Tibial nerve (tissue), 4 donors: ENCODE results near the gene YARS1. TPM values are rescaled to one million over a fixed set of nuclear protein-coding genes. Genes with fewer than 3 reads are reported as not detected.

Experiments
- DNase-seq, 2 donors: peaks; one replicate each; pipeline ENCODE4 v3.0.0-alpha.2; 2019; ENCODE audit warnings: low spot score in 2 of 2
- H3K27ac ChIP-seq, 4 donors: fragments of 200-600 bp; sonication (generic) in 3 of 4; one replicate each; pipeline ENCODE4 v1.5.1; 2017 to 2019; ENCODE audit warnings: mild to moderate bottlenecking in 1 of 4
- H3K27me3 ChIP-seq, 2 donors: fragments of 200-600 bp; sonication (generic) in 1 of 2; one replicate each; pipeline versions ENCODE4 v1.5.1 to v1.6.0; 2017 to 2019
- H3K36me3 ChIP-seq, 3 donors: fragments of 200-600 bp; sonication (generic); one replicate each; pipeline ENCODE4 v1.5.1; 2018 to 2019
- H3K4me1 ChIP-seq, 4 donors: fragments of 200-600 bp; sonication (generic) in 3 of 4; one replicate each; pipeline ENCODE4 v1.5.1; 2017 to 2019
- H3K4me3 ChIP-seq, 4 donors: fragments of 200-600 bp; sonication (generic) in 3 of 4; one replicate each; pipeline ENCODE4 v1.5.1; 2017 to 2019; ENCODE audit warnings: mild to moderate bottlenecking in 1 of 4, moderate library complexity in 1 of 4
- H3K9me3 ChIP-seq, 4 donors: fragments of 200-600 bp; sonication (generic) in 3 of 4; one replicate each; pipeline ENCODE4 v1.5.1; 2017 to 2019
- EP300 ChIP-seq, 2 donors: sonication (generic); formaldehyde crosslinking; IDR thresholded peaks; one replicate each; pipeline ENCODE4 v1.6.1; 2017; ENCODE audit warnings: antibody characterized with exemption in 2 of 2, mild to moderate bottlenecking in 1 of 2
- POLR2A ChIP-seq, 2 donors: fragments of 450-650 bp; IDR thresholded peaks; one replicate each; pipeline ENCODE4 v1.6.1; 2017; ENCODE audit warnings: antibody characterized with exemption in 2 of 2, mild to moderate bottlenecking in 2 of 2, moderate library complexity in 2 of 2
- WGBS, 2 donors: methylation state at CpG; one replicate each; pipeline ENCODE4 v1.1.5; 2018; 5-methylcytosine and 5-hydroxymethylcytosine counted together
- total RNA-seq, 4 donors: library from RNA; depleted of rRNA; stranded (reverse); fragments of >200 nt; gene quantifications; one replicate each; pipeline ENCODE4 v1.1.0, GENCODE V29; 2016
- TF ChIP-seq, protein P1 (sequence below), 5 experiments: fragments of 200-600 bp in 3 of 5; fragments of 450-650 bp in 2 of 5; sonication (generic) in 3 of 5; IDR thresholded peaks; one replicate each; pipeline ENCODE4 v1.5.1; 2016 to 2019; ENCODE audit warnings: antibody characterized with exemption in 5 of 5, mild to moderate bottlenecking in 3 of 5, moderate library complexity in 2 of 5

YARS1 gene
- total RNA-seq, 4 donors from 2014 or later, result 29.0 to 80.7 (median 50.2) TPM

DNA sequence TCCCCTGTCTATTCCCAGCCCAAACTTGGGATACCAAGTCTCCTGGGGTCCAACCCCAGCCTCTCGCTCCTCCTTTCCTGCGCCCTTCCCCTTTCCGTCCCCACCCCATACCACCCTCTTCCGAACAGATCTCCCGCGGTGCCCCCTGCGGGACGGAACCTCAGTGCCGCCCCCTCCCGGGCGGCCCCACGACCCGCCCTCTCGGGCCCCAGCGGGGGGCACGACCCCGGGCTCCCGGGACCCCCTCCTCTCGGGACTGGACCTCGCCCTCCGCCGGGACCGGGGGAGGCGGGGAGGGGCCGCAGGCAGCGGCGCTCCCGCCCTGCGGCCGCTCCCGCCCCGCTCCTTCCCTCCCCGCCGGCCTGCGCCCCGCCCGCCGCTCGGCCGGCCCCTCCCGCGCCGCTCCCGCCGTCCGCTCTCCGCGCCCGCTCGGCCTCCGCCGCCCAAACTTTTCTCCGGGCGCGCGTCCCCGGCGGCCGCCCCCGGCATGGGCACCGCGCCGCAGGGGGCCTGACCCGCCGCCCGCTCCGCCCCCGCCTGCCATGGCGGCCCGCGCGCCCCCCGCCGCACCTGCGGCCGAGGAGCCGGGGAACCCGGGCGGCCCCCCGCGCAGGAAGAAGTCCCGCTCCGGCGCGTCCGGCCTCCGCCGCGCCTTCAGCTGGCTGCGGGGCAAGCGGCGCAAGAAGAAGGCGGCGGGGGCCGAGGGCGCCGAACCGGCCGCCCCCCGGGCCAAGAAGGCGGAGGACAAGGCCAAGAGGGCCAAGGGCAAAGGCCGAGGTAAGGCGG, 75.6 kb downstream of the YARS1 start:
- no peaks in the 10 kb centered on the region for H3K27me3 ChIP-seq
- peak overlapping the region; percentile 67 to 89 (median 88) for H3K27ac ChIP-seq
- H3K36me3 ChIP-seq, result no peaks in the 10 kb centered on the region
- peaks cover 0 to 28% (median 3%) of the 10 kb centered on the region in 4 donors for H3K4me1 ChIP-seq
- WGBS, 2 donors, result 1 to 2% methylated on average over 29 of the region's 103 CpGs
- no peak for TF ChIP-seq POLR2A (IDR thresholded peaks at IDR 0.05)
- TF ChIP-seq, protein P1, sequence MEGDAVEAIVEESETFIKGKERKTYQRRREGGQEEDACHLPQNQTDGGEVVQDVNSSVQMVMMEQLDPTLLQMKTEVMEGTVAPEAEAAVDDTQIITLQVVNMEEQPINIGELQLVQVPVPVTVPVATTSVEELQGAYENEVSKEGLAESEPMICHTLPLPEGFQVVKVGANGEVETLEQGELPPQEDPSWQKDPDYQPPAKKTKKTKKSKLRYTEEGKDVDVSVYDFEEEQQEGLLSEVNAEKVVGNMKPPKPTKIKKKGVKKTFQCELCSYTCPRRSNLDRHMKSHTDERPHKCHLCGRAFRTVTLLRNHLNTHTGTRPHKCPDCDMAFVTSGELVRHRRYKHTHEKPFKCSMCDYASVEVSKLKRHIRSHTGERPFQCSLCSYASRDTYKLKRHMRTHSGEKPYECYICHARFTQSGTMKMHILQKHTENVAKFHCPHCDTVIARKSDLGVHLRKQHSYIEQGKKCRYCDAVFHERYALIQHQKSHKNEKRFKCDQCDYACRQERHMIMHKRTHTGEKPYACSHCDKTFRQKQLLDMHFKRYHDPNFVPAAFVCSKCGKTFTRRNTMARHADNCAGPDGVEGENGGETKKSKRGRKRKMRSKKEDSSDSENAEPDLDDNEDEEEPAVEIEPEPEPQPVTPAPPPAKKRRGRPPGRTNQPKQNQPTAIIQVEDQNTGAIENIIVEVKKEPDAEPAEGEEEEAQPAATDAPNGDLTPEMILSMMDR (IDR thresholded peaks at IDR 0.05), result peak; percentile 19 to 53 (median 33)
- H3K9me3 ChIP-seq, result no peaks in the 10 kb centered on the region
- no peak for DNase-seq
- H3K4me3 ChIP-seq, result peak overlapping the region; percentile 64 to 84 (median 70)

DNA sequence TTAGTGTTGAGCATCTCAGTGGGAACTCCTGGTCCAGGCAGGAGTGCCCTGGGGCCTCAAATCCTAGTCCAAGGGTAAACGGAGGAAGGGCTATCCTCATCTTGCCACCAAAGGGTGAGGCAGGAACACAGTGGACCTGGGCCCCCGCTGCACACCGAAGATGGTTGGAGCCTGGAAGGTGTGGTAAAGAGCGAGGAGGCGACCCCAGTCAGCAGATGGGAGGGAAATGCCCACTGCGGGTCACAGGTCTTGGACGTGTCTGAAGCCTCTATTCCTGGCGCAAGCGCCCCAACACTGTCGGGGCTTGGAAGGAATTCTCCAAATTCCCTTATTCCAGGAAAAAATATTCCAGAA, 76.1 kb downstream of the YARS1 start:
- WGBS, 2 donors, result 27 to 37% methylated on average over 10 of the region's 10 CpGs
- TF ChIP-seq EP300 (IDR thresholded peaks at IDR 0.05) (no peak), POLR2A (IDR thresholded peaks at IDR 0.05) (no peak)
- TF ChIP-seq, protein P1 (IDR thresholded peaks at IDR 0.05), result no peak
- H3K27ac ChIP-seq, result peak overlapping the region in 3 of 4 donors; percentile 54 to 89 (median 77)
- H3K9me3 ChIP-seq, result no peaks in the 10 kb centered on the region
- DNase-seq, result no peak
- no peaks in the 10 kb centered on the region for H3K27me3 ChIP-seq
- peak overlapping the region; percentile 58 to 84 (median 67) for H3K4me3 ChIP-seq
- H3K4me1 ChIP-seq, result peaks cover 0 to 28% (median 3%) of the 10 kb centered on the region in 4 donors
- H3K36me3 ChIP-seq, result no peaks in the 10 kb centered on the region

DNA sequence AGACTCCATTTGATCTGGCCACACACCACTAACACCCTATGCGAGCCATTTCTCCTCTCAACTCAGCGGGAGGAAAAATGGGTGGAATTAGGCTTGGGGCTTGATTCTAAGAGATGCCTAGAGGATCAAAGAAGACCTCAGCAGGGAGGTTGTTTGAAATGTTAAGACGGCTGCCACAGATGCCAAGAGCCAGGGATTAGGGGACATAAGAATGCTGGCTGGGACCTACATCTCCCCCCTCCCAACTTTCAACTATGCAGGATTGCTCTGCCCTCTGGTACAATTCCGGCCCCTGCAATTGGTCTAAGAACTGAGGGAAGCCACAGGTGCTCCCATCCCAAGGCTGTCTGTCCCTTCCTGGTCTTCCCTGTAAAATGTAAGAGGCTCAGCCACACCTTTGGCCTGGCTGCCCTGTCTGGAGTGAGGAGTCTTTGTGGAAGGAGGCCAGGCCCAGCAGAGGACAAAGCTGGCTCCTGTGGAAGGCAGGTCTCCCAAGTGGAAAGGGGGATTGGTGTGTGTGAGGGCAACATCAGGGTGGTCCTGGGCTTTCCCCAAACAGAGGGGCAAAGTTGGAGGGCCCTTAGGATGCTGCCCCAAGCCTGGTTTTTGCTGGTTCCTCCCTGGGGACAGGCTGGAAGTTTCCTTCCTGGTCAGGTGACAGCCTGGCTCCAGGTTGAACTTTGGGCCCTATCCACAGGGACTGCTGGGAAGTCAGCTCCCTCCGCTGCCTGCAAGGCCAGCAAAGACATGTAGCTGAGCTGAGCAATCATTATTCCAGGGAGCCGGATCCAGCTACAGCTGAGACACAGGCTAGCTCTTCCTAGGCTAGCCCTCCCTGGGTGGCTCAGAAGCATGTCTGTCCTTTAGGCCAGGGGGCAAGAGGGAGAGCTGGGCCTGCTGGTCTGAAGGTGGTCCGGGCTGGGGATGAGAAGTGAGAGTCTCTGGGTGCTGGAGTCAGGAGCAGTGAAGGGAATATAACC, 80.1 kb downstream of the YARS1 start:
- H3K4me1 ChIP-seq, result peaks cover 0 to 15% (median 3%) of the 10 kb centered on the region in 4 donors
- H3K27me3 ChIP-seq, result no peaks in the 10 kb centered on the region
- H3K9me3 ChIP-seq, result no peaks in the 10 kb centered on the region
- DNase-seq, result no peak
- H3K36me3 ChIP-seq, result no peaks in the 10 kb centered on the region
- 78 to 80% methylated on average over 7 of the region's 7 CpGs for WGBS, 2 donors
- no peak for TF ChIP-seq POLR2A (IDR thresholded peaks at IDR 0.05)
- TF ChIP-seq, protein P1 (IDR thresholded peaks at IDR 0.05), result no peak
- TF ChIP-seq EP300 (IDR thresholded peaks at IDR 0.05), result no peak
- H3K27ac ChIP-seq, result peak overlapping the region in 1 of 4 donors; percentile 26
- no peak overlapping the region for H3K4me3 ChIP-seq

DNA sequence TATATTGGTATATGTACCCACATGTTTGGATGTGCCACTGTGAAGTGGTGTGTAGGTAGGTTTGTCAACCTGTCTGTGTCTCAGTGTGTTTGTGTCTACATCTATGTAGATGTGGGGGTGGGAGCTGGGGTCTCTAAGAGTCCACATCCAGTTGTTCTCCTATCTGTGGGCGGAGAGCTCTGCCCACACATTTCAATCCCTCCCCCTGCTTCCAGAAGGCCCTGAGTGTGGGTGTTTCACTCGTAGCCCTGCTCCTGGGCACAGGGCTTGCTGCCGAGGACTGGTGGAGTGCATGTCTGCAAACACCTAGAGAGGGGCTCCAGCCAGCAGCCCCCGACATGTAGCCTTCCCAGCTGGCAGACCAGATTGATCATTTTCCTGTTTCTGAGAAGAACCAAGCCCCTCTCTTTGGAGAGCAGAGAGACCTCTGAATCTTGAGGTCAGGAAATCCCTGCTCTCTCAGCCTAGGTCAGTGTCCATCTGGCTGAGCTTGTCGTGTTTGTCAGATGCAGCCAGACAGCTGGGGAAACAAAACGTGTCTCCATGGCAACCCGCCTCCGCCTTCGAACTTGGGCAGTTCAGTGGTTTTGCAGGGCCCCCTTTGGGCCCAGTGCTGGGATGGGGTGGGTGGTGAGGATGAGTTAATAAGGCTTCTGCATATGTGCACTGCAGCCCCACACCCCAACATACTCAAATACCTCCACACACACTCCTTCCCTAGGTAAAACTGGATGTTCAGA, 83.4 kb downstream of the YARS1 start:
- WGBS, 2 donors, result 42 to 55% methylated on average over 9 of the region's 9 CpGs
- no peak for DNase-seq
- no peaks in the 10 kb centered on the region for H3K9me3 ChIP-seq
- H3K27ac ChIP-seq, result no peak overlapping the region
- no peaks in the 10 kb centered on the region for H3K27me3 ChIP-seq
- H3K4me3 ChIP-seq, result no peak overlapping the region
- H3K4me1 ChIP-seq, result peaks cover 0 to 5% (median 0%) of the 10 kb centered on the region in 4 donors
- no peaks in the 10 kb centered on the region for H3K36me3 ChIP-seq
- TF ChIP-seq, protein P1 (IDR thresholded peaks at IDR 0.05), result no peak
- TF ChIP-seq POLR2A (IDR thresholded peaks at IDR 0.05), result no peak
- no peak for TF ChIP-seq EP300 (IDR thresholded peaks at IDR 0.05)
